NCI-H187 treated with DMSO at 0.1 percent for 48 hours (cell line): ENCODE results near the gene CTNND2.
"Not testable (repeated sequence)": the region's sequence is repeated elsewhere in the genome, so short reads cannot be mapped to it uniquely, and the experiment has no call there.

Experiments
- DNase-seq: peaks from one replicate; lab custom pipeline; 2025; lab: John Stamatoyannopoulos, UW

The CTNND2 gene

GRCh38 chr5:11037080-11037479 is 867.2 kb downstream of the CTNND2 start:
- no peak for DNase-seq

GRCh38 chr5:11030671-11031070 is 873.6 kb downstream of the CTNND2 start:
- DNase-seq: no peak

- DNase-seq: no peak
Observed at GRCh38 chr5:11027660-11028059, 876.6 kb downstream of the CTNND2 start.

GRCh38 chr5:11026543-11026942 is 877.7 kb downstream of the CTNND2 start:
- DNase-seq: no peak

GRCh38 chr5:11023945-11024344 is 880.3 kb downstream of the CTNND2 start:
- DNase-seq: no peak

GRCh38 chr5:11013793-11014192 is 890.5 kb downstream of the CTNND2 start:
- DNase-seq: no peak

GRCh38 chr5:11012295-11012694 is 892.0 kb downstream of the CTNND2 start:
- DNase-seq: no peak

- DNase-seq: no peak
Observed at GRCh38 chr5:11010429-11011210, 893.6 kb downstream of the CTNND2 start.

GRCh38 chr5:11009576-11009975 is 894.7 kb downstream of the CTNND2 start:
- no peak for DNase-seq

- no peak for DNase-seq
Observed at GRCh38 chr5:11007269-11007870, 896.9 kb downstream of the CTNND2 start.

- not testable (repeated sequence) for DNase-seq
Observed at GRCh38 chr5:11004523-11004922, 899.7 kb downstream of the CTNND2 start.

GRCh38 chr5:11000515-11001353 is 903.5 kb downstream of the CTNND2 start:
- DNase-seq: no peak

- DNase-seq: no peak
Observed at GRCh38 chr5:10999714-11000113, 904.5 kb downstream of the CTNND2 start.

- DNase-seq: no peak
Observed at GRCh38 chr5:10995891-10996290, 908.4 kb downstream of the CTNND2 start.

- no peak for DNase-seq
Observed at GRCh38 chr5:10994091-10994986, 909.9 kb downstream of the CTNND2 start.

GRCh38 chr5:10990634-10991033 is 913.6 kb downstream of the CTNND2 start:
- DNase-seq: no peak

- no peak for DNase-seq
Observed at GRCh38 chr5:10989577-10990263, 914.5 kb downstream of the CTNND2 start.

- DNase-seq: no peak
Observed at GRCh38 chr5:10988622-10989021, 915.6 kb downstream of the CTNND2 start.

- no peak for DNase-seq
Observed at GRCh38 chr5:10987925-10988504, 916.2 kb downstream of the CTNND2 start.

- DNase-seq: no peak
Observed at GRCh38 chr5:10987276-10987924, 916.8 kb downstream of the CTNND2 start.
